Measurements from ENCODE around the gene SERGEF. TPM values are rescaled to one million over a fixed set of nuclear protein-coding genes. Genes with fewer than 3 reads are reported as not detected.

SERGEF gene
- total RNA-seq, 1 experiment from 2014 or later = 28.7 TPM

GRCh38 chr11:17805873-17806272, 207.0 kb downstream of the SERGEF start:
- no peak for TF ChIP-seq CTCF (conservative IDR thresholded peaks at IDR 0.05)
- no peak for TF ChIP-seq EZH2 (IDR thresholded peaks at IDR 0.05; ENCODE audit: low read depth)
- no peak for DNase-seq
- BruUV-seq (replicated peaks) = no TSS peak
- Histone ChIP-seq H3K4me1 (replicated peaks; ENCODE audit: insufficient read depth) (no peaks in the 10 kb centered on the region; the same call in 1 of the 2 replicates), H3K9me3 (ENCODE audit: insufficient read depth, low read depth) (no peaks in the 10 kb centered on the region), H3K27ac (no peak overlapping the region), H3K27me3 (ENCODE audit: insufficient read depth, low read depth) (no peaks in the 10 kb centered on the region), H2AFZ (no peak overlapping the region), H3K4me3 (no peak overlapping the region), H3K4me2 (no peak overlapping the region), H3K79me2 (ENCODE audit: low read depth) (no peaks in the 10 kb centered on the region), H3F3A (ENCODE audit: insufficient read depth, low read depth) (no peaks in the 10 kb centered on the region), H3K36me3 (ENCODE audit: low read depth) (no peaks in the 10 kb centered on the region), H4K20me1 (ENCODE audit: insufficient read depth) (no peaks in the 10 kb centered on the region), H3K9me2 (ENCODE audit: insufficient read depth) (no peaks in the 10 kb centered on the region)
- POLR2A ChIA-PET (ENCODE audit: unreplicated experiment) = no interaction called here
- intact Hi-C loops (cut with micrococcal nuclease; ENCODE audit: unreplicated experiment) = no loop called here
- CTCF ChIA-PET = no interaction called here

GRCh38 chr11:17805043-17805442, 207.8 kb downstream of the SERGEF start:
- H4K20me1 ChIP-seq (ENCODE audit: insufficient read depth) = no peaks in the 10 kb centered on the region
- no peak for DNase-seq
- intact Hi-C loops (cut with micrococcal nuclease; ENCODE audit: unreplicated experiment) = no loop called here
- H3K9me3 ChIP-seq (ENCODE audit: insufficient read depth, low read depth) = no peaks in the 10 kb centered on the region
- no peaks in the 10 kb centered on the region for H3K79me2 ChIP-seq (ENCODE audit: low read depth)
- POLR2A ChIA-PET (ENCODE audit: unreplicated experiment) = no interaction called here
- no peak overlapping the region for H2AFZ ChIP-seq
- H3K36me3 ChIP-seq (ENCODE audit: low read depth) = no peaks in the 10 kb centered on the region
- no peaks in the 10 kb centered on the region for H3K9me2 ChIP-seq (ENCODE audit: insufficient read depth)
- no peak overlapping the region for H3K4me2 ChIP-seq
- H3F3A ChIP-seq (ENCODE audit: insufficient read depth, low read depth) = no peaks in the 10 kb centered on the region
- H3K4me1 ChIP-seq (replicated peaks; ENCODE audit: insufficient read depth) = no peaks in the 10 kb centered on the region
- no TSS peak for BruUV-seq (replicated peaks)
- H3K4me3 ChIP-seq = no peak overlapping the region
- no peak overlapping the region for H3K27ac ChIP-seq
- TF ChIP-seq EZH2 (IDR thresholded peaks at IDR 0.05; ENCODE audit: low read depth) (no peak), CTCF (conservative IDR thresholded peaks at IDR 0.05) (no peak)
- no peaks in the 10 kb centered on the region for H3K27me3 ChIP-seq (ENCODE audit: insufficient read depth, low read depth)
- CTCF ChIA-PET = no interaction called here

GRCh38 chr11:17803754-17804334, 209.0 kb downstream of the SERGEF start:
- no peaks in the 10 kb centered on the region for H4K20me1 ChIP-seq (ENCODE audit: insufficient read depth)
- no peaks in the 10 kb centered on the region for H3K4me1 ChIP-seq (replicated peaks; ENCODE audit: insufficient read depth)
- H3K4me3 ChIP-seq = no peak overlapping the region
- intact Hi-C loops (cut with micrococcal nuclease; ENCODE audit: unreplicated experiment) = no loop called here
- H3K9me3 ChIP-seq (ENCODE audit: insufficient read depth, low read depth) = no peaks in the 10 kb centered on the region
- H3K27me3 ChIP-seq (ENCODE audit: insufficient read depth, low read depth) = no peaks in the 10 kb centered on the region
- no peak overlapping the region for H3K27ac ChIP-seq
- no peak overlapping the region for H2AFZ ChIP-seq
- H3F3A ChIP-seq (ENCODE audit: insufficient read depth, low read depth) = no peaks in the 10 kb centered on the region
- POLR2A ChIA-PET (ENCODE audit: unreplicated experiment) = no interaction called here
- DNase-seq = no peak
- CTCF ChIA-PET = no interaction called here
- no peak overlapping the region for H3K4me2 ChIP-seq
- H3K9me2 ChIP-seq (ENCODE audit: insufficient read depth) = no peaks in the 10 kb centered on the region
- TF ChIP-seq EZH2 (IDR thresholded peaks at IDR 0.05; ENCODE audit: low read depth) = no peak
- no peak for TF ChIP-seq CTCF (conservative IDR thresholded peaks at IDR 0.05)
- no TSS peak for BruUV-seq (replicated peaks)
- no peaks in the 10 kb centered on the region for H3K36me3 ChIP-seq (ENCODE audit: low read depth)
- H3K79me2 ChIP-seq (ENCODE audit: low read depth) = no peaks in the 10 kb centered on the region

Measured in PC-9 (cell line).